Measurements from ENCODE around the gene LHB. TPM values are rescaled to one million over a fixed set of nuclear protein-coding genes. Genes with fewer than 3 reads are reported as not detected.
"Not testable (repeated sequence)": the region's sequence is repeated elsewhere in the genome, so short reads cannot be mapped to it uniquely, and the experiment has no call there.

LHB gene
- total and polyA plus RNA-seq, 2 donors (not counting 1 experiment from before 2014, with no cell fraction given), result 1.1 to 4.7 TPM

DNA sequence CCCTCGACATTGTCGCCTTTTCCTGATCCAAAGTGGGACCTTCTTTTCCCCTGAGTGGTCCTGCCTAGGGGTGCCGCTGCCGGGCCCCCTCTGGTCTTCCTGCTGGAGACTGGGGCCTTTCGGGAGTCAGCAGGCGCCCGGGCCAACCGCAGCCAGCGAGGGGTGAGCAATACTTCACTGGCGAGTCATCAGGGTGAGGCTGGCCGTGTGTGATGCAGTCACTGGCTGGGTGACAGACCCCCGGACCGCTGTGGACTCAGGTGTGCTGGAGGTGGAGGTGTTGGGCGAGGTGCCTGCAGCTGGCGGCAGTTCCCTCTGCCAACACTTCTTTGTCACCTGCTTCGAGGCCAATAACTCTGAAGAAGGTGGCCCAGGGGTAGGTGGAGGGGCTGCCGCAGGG, 25.3 kb upstream of the LHB start:
- TF ChIP-seq, protein P1, sequence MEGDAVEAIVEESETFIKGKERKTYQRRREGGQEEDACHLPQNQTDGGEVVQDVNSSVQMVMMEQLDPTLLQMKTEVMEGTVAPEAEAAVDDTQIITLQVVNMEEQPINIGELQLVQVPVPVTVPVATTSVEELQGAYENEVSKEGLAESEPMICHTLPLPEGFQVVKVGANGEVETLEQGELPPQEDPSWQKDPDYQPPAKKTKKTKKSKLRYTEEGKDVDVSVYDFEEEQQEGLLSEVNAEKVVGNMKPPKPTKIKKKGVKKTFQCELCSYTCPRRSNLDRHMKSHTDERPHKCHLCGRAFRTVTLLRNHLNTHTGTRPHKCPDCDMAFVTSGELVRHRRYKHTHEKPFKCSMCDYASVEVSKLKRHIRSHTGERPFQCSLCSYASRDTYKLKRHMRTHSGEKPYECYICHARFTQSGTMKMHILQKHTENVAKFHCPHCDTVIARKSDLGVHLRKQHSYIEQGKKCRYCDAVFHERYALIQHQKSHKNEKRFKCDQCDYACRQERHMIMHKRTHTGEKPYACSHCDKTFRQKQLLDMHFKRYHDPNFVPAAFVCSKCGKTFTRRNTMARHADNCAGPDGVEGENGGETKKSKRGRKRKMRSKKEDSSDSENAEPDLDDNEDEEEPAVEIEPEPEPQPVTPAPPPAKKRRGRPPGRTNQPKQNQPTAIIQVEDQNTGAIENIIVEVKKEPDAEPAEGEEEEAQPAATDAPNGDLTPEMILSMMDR (IDR thresholded peaks at IDR 0.05), result no peak
- no peak for TF ChIP-seq EZH2 (IDR thresholded peaks at IDR 0.05; ENCODE audit: borderline replicate concordance, insufficient read depth, low read depth, low read length, poor library complexity, severe bottlenecking)
- no peak overlapping the region for H3K4me2 ChIP-seq (replicated peaks; ENCODE audit: low read depth, low read length, poor library complexity, severe bottlenecking)
- H3K9me3 ChIP-seq (ENCODE audit: control extremely low read depth in 1 of 3, control insufficient read depth in 2 of 3, insufficient read depth in 1 of 3, low read length in 2 of 3), result no peaks in the 10 kb centered on the region
- ChIA-PET CTCF (no interaction called here), POLR2A (no interaction called here)
- DNase-seq (no peak), ATAC-seq (ENCODE audit: low read depth) (no peak)
- Mint-ChIP-seq H3K4me3 (no peak overlapping the region), H3K9me3 (ENCODE audit: insufficient read depth) (no peaks in the 10 kb centered on the region), H3K27me3 (peaks cover 9% of the 10 kb centered on the region), H3K4me1 (no peaks in the 10 kb centered on the region), H3K27ac (no peak overlapping the region)
- H3K9ac ChIP-seq (ENCODE audit: low read length), result no peak overlapping the region
- intact Hi-C loops (cut with micrococcal nuclease), result no loop called here
- no peak overlapping the region for H2AFZ ChIP-seq (ENCODE audit: insufficient read depth, low read depth, low read length, poor library complexity, severe bottlenecking)
- H3K27me3 ChIP-seq (replicated peaks in 1 of 4; ENCODE audit: control extremely low read depth in 1 of 4, control insufficient read depth in 3 of 4, insufficient read depth in 4 of 4, low read length in 3 of 4), result no peaks in the 10 kb centered on the region
- H3K4me3 ChIP-seq (ENCODE audit: control extremely low read depth in 1 of 5, extremely low read depth in 1 of 5, insufficient read depth in 1 of 5, low read depth in 2 of 5, low read length in 4 of 5), result no peak overlapping the region
- H4K20me1 ChIP-seq (ENCODE audit: control insufficient read depth, insufficient read depth, low read length, poor library complexity, severe bottlenecking), result no peaks in the 10 kb centered on the region
- H3K27ac ChIP-seq (ENCODE audit: low read length in 2 of 2), result no peak overlapping the region
- 94% methylated on average over 15 of the region's 17 CpGs for WGBS (ENCODE audit: insufficient coverage)
- H3K4me1 ChIP-seq (ENCODE audit: control insufficient read depth in 2 of 2, insufficient read depth in 2 of 2, low read length in 2 of 2), result no peaks in the 10 kb centered on the region
- H3K36me3 ChIP-seq (replicated peaks in 1 of 2; ENCODE audit: control extremely low read depth in 1 of 2, control insufficient read depth in 1 of 2, extremely low read depth in 1 of 2, insufficient read depth in 2 of 2, low read length in 1 of 2), result no peaks in the 10 kb centered on the region
- H3K79me2 ChIP-seq (ENCODE audit: control insufficient read depth, insufficient read depth, low read length), result no peaks in the 10 kb centered on the region

DNA sequence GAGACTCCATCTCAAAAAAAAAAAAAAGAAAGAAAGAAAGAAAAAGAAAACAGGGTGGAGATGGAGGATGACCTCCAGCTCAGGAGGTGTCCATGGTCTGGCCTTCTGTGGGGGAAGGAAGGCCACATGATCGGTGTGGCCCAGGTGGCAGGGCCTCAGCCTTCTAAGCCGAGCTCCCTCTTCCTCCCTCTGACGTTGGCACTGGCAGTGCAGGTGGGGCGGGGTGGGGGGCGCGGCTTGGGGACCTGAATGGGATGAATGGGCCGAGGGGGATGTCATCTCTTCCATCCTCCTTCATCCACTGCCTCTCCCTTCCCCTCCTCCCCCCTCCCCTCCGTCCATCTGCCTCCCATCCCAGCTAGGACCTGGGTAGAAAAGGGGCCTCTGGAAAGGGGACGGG, 22.8 kb upstream of the LHB start:
- H3K27ac ChIP-seq (ENCODE audit: low read length in 2 of 2); H3K27me3 ChIP-seq (replicated peaks in 1 of 4; ENCODE audit: control extremely low read depth in 1 of 4, control insufficient read depth in 3 of 4, insufficient read depth in 4 of 4, low read length in 3 of 4); H3K4me1 Mint-ChIP-seq; CTCF ChIA-PET; H3K9me3 ChIP-seq (ENCODE audit: control extremely low read depth in 1 of 3, control insufficient read depth in 2 of 3, insufficient read depth in 1 of 3, low read length in 2 of 3); H3K9me3 Mint-ChIP-seq (ENCODE audit: insufficient read depth); H3K4me1 ChIP-seq (ENCODE audit: control insufficient read depth in 2 of 2, insufficient read depth in 2 of 2, low read length in 2 of 2); POLR2A ChIA-PET; H3K36me3 ChIP-seq (replicated peaks in 1 of 2; ENCODE audit: control extremely low read depth in 1 of 2, control insufficient read depth in 1 of 2, extremely low read depth in 1 of 2, insufficient read depth in 2 of 2, low read length in 1 of 2); intact Hi-C loops (cut with micrococcal nuclease); ATAC-seq (ENCODE audit: low read depth); H3K4me3 Mint-ChIP-seq; H3K4me3 ChIP-seq (ENCODE audit: control extremely low read depth in 1 of 5, extremely low read depth in 1 of 5, insufficient read depth in 1 of 5, low read depth in 2 of 5, low read length in 4 of 5); DNase-seq; H4K20me1 ChIP-seq (ENCODE audit: control insufficient read depth, insufficient read depth, low read length, poor library complexity, severe bottlenecking); H3K27ac Mint-ChIP-seq; H3K9ac ChIP-seq (ENCODE audit: low read length); H2AFZ ChIP-seq (ENCODE audit: insufficient read depth, low read depth, low read length, poor library complexity, severe bottlenecking); H3K79me2 ChIP-seq (ENCODE audit: control insufficient read depth, insufficient read depth, low read length); H3K4me2 ChIP-seq (replicated peaks; ENCODE audit: low read depth, low read length, poor library complexity, severe bottlenecking): not testable (repeated sequence)
- WGBS (ENCODE audit: insufficient coverage), result no CpG with 5 or more reads among the region's 9 CpGs
- H3K27me3 Mint-ChIP-seq, result peaks cover 12% of the 10 kb centered on the region

GRCh38 chr19:49038557-49039276, 21.8 kb upstream of the LHB start:
- H3K9ac ChIP-seq (ENCODE audit: low read length); H3K9me3 ChIP-seq (ENCODE audit: control extremely low read depth in 1 of 3, control insufficient read depth in 2 of 3, insufficient read depth in 1 of 3, low read length in 2 of 3); H3K4me2 ChIP-seq (replicated peaks; ENCODE audit: low read depth, low read length, poor library complexity, severe bottlenecking); H3K79me2 ChIP-seq (ENCODE audit: control insufficient read depth, insufficient read depth, low read length); H3K27me3 ChIP-seq (replicated peaks in 1 of 4; ENCODE audit: control extremely low read depth in 1 of 4, control insufficient read depth in 3 of 4, insufficient read depth in 4 of 4, low read length in 3 of 4); H3K27ac ChIP-seq (ENCODE audit: low read length in 2 of 2); H3K4me3 ChIP-seq (ENCODE audit: control extremely low read depth in 1 of 5, extremely low read depth in 1 of 5, insufficient read depth in 1 of 5, low read depth in 2 of 5, low read length in 4 of 5); ATAC-seq (ENCODE audit: low read depth); H3K9me3 Mint-ChIP-seq (ENCODE audit: insufficient read depth); H4K20me1 ChIP-seq (ENCODE audit: control insufficient read depth, insufficient read depth, low read length, poor library complexity, severe bottlenecking); CTCF ChIA-PET; H3K4me3 Mint-ChIP-seq; intact Hi-C loops (cut with micrococcal nuclease); DNase-seq; H2AFZ ChIP-seq (ENCODE audit: insufficient read depth, low read depth, low read length, poor library complexity, severe bottlenecking); H3K27ac Mint-ChIP-seq; H3K36me3 ChIP-seq (replicated peaks in 1 of 2; ENCODE audit: control extremely low read depth in 1 of 2, control insufficient read depth in 1 of 2, extremely low read depth in 1 of 2, insufficient read depth in 2 of 2, low read length in 1 of 2); H3K4me1 Mint-ChIP-seq; POLR2A ChIA-PET; H3K4me1 ChIP-seq (ENCODE audit: control insufficient read depth in 2 of 2, insufficient read depth in 2 of 2, low read length in 2 of 2): not testable (repeated sequence)
- H3K27me3 Mint-ChIP-seq, result peaks cover 12% of the 10 kb centered on the region
- 88% methylated on average over 25 of the region's 26 CpGs for WGBS (ENCODE audit: insufficient coverage)

Data from B cell (primary cell).